Measurements from ENCODE around the gene EVX2. TPM values are rescaled to one million over a fixed set of nuclear protein-coding genes. Genes with fewer than 3 reads are reported as not detected.

Gene EVX2
- total RNA-seq, 1 donor from 2014 or later = not detected

DNA sequence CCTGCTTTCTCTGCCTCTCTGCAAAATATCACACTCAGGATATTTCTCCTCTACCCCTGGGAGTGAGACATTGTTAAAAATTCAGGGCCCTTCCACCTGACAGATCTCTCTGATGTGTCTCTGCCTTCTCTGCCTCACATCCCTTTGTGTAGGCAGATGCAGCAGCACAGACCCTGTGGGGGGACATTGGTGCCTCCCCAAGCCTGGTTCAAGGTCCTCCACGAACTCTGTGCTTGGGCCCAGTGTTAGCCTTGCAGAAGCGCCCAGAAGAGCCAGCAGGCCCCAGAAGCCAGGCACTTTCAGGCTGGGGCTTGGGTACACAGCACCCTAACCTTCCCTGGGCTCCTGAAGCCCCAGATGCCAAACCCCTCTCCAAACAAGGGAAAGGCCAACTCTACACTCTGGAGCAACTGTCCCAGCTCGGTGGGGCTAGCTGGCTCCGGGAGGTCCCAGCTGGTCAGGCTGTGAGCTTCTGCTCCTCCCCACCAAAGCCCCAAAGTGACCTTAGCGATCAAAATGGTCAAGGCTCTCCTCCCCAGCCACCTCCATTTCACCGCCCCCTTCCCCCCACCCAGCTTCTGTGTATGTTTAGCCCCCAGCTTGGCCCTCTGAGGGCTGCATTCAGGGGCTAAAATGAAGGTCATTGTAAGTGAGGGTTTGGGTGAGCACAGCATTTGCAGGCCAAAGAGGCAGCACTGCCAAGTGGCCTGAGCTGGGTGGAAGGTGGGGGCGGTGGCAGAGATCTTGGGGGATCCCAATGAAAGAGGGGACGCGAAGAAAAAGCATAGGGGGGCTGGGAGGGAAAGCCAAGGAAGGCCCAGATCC lies 41.4 kb upstream of the EVX2 start:
- Mint-ChIP-seq H3K27ac (ENCODE audit: unreplicated experiment) (no peak overlapping the region), H3K9me3 (ENCODE audit: unreplicated experiment) (no peaks in the 10 kb centered on the region), H3K36me3 (ENCODE audit: unreplicated experiment) (peaks cover 4% of the 10 kb centered on the region), H3K4me1 (ENCODE audit: unreplicated experiment) (peaks cover 20% of the 10 kb centered on the region), H3K4me3 (ENCODE audit: unreplicated experiment) (no peak overlapping the region), H3K27me3 (ENCODE audit: unreplicated experiment) (peaks cover 81% of the 10 kb centered on the region)
- TF ChIP-seq, protein P1, sequence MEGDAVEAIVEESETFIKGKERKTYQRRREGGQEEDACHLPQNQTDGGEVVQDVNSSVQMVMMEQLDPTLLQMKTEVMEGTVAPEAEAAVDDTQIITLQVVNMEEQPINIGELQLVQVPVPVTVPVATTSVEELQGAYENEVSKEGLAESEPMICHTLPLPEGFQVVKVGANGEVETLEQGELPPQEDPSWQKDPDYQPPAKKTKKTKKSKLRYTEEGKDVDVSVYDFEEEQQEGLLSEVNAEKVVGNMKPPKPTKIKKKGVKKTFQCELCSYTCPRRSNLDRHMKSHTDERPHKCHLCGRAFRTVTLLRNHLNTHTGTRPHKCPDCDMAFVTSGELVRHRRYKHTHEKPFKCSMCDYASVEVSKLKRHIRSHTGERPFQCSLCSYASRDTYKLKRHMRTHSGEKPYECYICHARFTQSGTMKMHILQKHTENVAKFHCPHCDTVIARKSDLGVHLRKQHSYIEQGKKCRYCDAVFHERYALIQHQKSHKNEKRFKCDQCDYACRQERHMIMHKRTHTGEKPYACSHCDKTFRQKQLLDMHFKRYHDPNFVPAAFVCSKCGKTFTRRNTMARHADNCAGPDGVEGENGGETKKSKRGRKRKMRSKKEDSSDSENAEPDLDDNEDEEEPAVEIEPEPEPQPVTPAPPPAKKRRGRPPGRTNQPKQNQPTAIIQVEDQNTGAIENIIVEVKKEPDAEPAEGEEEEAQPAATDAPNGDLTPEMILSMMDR (IDR thresholded peaks at IDR 0.05) = no peak
- no peak for DNase-seq (ENCODE audit: extremely low spot score, unreplicated experiment)

DNA sequence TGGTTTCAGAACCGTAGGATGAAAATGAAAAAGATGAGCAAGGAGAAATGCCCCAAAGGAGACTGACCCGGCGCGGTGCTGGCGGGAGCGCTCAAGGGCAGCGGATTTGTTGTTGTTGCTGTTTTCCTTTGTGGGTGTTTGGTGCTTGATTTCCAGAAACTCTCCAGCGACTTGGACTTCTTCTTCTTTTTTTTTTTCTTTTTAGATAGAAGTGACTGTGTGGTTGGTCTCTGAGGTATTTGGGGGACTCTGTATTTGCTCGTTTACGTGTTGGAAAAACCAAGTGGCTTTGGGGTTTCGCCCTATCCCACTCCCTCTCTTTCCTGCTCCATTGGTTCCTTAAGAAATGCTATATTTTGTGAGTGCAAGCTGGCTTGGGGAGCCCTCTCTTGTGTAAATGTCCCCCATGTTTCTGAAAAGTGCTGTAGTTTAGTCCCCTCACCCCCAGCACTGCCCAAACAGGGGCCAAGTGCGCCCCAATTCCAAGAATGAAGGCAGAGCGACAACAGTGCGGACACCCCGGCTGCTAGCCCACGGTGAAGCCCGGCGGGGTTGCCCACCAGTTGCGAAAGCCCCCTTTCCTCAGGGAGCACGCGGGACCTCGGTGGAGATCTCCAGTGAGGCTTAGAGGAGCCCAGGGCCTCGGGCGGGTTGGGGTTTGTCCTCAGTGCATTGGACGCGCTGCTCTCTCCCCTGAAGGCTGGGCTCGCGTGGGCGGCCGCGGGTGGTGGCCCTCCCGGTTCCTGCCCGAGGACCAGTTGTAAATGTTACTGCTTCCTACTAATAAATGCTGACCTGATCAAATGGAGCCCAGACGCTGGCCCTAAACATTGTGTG lies 40.6 kb upstream of the EVX2 start:
- no peaks in the 10 kb centered on the region for H3K9me3 Mint-ChIP-seq (ENCODE audit: unreplicated experiment)
- no peak for DNase-seq (ENCODE audit: extremely low spot score, unreplicated experiment)

DNA sequence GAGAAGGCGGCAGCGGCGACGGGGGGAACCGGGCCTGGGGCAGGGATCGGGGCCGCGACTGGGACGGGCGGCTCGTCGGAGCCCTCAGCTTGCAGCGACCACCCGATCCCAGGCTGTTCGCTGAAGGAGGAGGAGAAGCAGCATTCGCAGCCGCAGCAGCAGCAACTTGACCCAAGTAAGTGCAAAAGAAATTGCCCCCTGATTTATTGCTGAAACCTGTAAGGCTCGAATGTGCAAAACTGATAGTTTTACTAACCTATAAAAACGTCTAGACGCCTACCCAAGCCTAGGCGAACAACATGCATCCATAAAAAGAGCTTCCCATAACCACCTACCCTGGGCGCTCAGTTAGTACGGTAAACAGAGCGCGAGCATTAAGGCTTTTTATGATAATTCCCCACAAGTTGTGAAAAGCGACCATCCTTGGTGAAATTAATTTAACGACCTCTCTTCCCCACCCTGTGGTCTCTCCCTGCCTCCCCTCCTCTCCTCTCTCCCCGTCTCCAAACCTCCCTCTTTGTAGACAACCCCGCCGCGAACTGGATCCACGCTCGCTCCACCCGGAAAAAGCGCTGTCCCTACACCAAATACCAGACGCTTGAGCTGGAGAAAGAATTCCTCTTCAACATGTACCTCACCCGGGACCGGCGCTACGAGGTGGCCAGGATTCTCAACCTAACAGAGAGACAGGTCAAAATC lies 39.8 kb upstream of the EVX2 start:
- Mint-ChIP-seq H3K27me3 (ENCODE audit: unreplicated experiment) (peaks cover 88% of the 10 kb centered on the region), H3K4me3 (ENCODE audit: unreplicated experiment) (peak overlapping the region; percentile 38), H3K27ac (ENCODE audit: unreplicated experiment) (no peak overlapping the region), H3K4me1 (ENCODE audit: unreplicated experiment) (peaks cover 13% of the 10 kb centered on the region), H3K36me3 (ENCODE audit: unreplicated experiment) (peaks cover 4% of the 10 kb centered on the region), H3K9me3 (ENCODE audit: unreplicated experiment) (peaks cover 3% of the 10 kb centered on the region)
- TF ChIP-seq, protein P1 (IDR thresholded peaks at IDR 0.05) = no peak
- no peak for DNase-seq (ENCODE audit: extremely low spot score, unreplicated experiment)

More for the DNA sequence above, 40.6 kb upstream of the EVX2 start:
- peaks cover 88% of the 10 kb centered on the region for H3K27me3 Mint-ChIP-seq (ENCODE audit: unreplicated experiment)
- H3K4me1 Mint-ChIP-seq (ENCODE audit: unreplicated experiment) = peaks cover 20% of the 10 kb centered on the region
- TF ChIP-seq, protein P1 (IDR thresholded peaks at IDR 0.05) = no peak
- H3K27ac Mint-ChIP-seq (ENCODE audit: unreplicated experiment) = no peak overlapping the region
- H3K36me3 Mint-ChIP-seq (ENCODE audit: unreplicated experiment) = peaks cover 4% of the 10 kb centered on the region
- no peak overlapping the region for H3K4me3 Mint-ChIP-seq (ENCODE audit: unreplicated experiment)

DNA sequence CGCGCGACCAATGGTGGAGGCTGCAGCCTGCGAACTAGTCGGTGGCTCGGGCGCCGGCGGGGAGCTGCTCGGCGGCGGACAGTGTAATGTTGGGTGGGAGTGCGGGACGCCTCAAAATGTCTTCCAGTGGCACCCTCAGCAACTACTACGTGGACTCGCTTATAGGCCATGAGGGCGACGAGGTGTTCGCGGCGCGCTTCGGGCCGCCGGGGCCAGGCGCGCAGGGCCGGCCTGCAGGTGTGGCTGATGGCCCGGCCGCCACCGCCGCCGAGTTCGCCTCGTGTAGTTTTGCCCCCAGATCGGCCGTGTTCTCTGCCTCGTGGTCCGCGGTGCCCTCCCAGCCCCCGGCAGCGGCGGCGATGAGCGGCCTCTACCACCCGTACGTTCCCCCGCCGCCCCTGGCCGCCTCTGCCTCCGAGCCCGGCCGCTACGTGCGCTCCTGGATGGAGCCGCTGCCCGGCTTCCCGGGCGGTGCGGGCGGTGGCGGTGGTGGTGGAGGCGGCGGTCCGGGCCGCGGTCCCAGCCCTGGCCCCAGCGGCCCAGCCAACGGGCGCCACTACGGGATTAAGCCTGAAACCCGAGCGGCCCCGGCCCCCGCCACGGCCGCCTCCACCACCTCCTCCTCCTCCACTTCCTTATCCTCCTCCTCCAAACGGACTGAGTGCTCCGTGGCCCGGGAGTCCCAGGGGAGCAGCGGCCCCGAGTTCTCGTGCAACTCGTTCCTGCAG lies 39.1 kb upstream of the EVX2 start, which contains the start of gene HOXD9:
Gene HOXD9, plus strand, starts transcription at position 37 of the 728 bp plus-strand sequence. Its CDS starts 50 bp downstream, at position 87.
- DNase-seq (ENCODE audit: extremely low spot score, unreplicated experiment) = no peak
- Mint-ChIP-seq H3K4me3 (ENCODE audit: unreplicated experiment) (peak within 1 kb of the TSS; percentile 64), H3K36me3 (ENCODE audit: unreplicated experiment) (peaks cover 4% of the 10 kb centered on the region), H3K4me1 (ENCODE audit: unreplicated experiment) (peaks cover 8% of the 10 kb centered on the region), H3K27me3 (ENCODE audit: unreplicated experiment) (peaks cover 88% of the 10 kb centered on the region), H3K27ac (ENCODE audit: unreplicated experiment) (no peak within 1 kb of the TSS), H3K9me3 (ENCODE audit: unreplicated experiment) (peaks cover 3% of the 10 kb centered on the region)
- TF ChIP-seq, protein P1 (IDR thresholded peaks at IDR 0.05) = no peak

Data from osteocyte (in vitro differentiated cells).